Mesenchymal stem cell (in vitro differentiated cells and primary cell): Measurements from ENCODE around the gene IL37.

Source experiments
- DNase-seq: peaks from one replicate; pipeline ENCODE4 v3.0.0-alpha.2; 2013
- H2AFZ ChIP-seq: one replicate; pipeline ENCODE4 v1.6.1; 2013; ENCODE audit warnings: low read depth, mild to moderate bottlenecking, control low read depth, inconsistent platforms, low read length, moderate library complexity
- H2AK5ac ChIP-seq: 2 replicates; pipeline ENCODE4 v1.6.1; 2013; ENCODE audit warnings: low read length, moderate library complexity, mild to moderate bottlenecking, inconsistent platforms; ENCODE audit not compliant: severe bottlenecking
- H2BK120ac ChIP-seq: one replicate; pipeline ENCODE4 v1.6.1; 2013; ENCODE audit warnings: low read depth, mild to moderate bottlenecking, inconsistent platforms, low read length, moderate library complexity
- H2BK12ac ChIP-seq, 2 experiments: one replicate each; pipeline ENCODE4 v1.6.1; 2013; ENCODE audit warnings: inconsistent platforms in 2 of 2, low read length in 2 of 2, mild to moderate bottlenecking in 2 of 2, moderate library complexity in 2 of 2, control low read depth in 1 of 2
- H2BK15ac ChIP-seq: one replicate; pipeline ENCODE4 v1.6.1; 2013; ENCODE audit warnings: mild to moderate bottlenecking, low read depth, inconsistent platforms; ENCODE audit not compliant: poor library complexity, severe bottlenecking
- H2BK5ac ChIP-seq: 2 replicates; pipeline ENCODE4 v1.6.1; 2013; ENCODE audit warnings: low read depth, mild to moderate bottlenecking, low read length, control low read depth, inconsistent platforms; ENCODE audit not compliant: poor library complexity, severe bottlenecking
- H3K14ac ChIP-seq, 2 experiments: one replicate each; pipeline ENCODE4 v1.6.1; 2013; ENCODE audit warnings: inconsistent platforms in 2 of 2, low read length in 2 of 2, control low read depth in 1 of 2, mild to moderate bottlenecking in 1 of 2, moderate library complexity in 1 of 2
- H3K18ac ChIP-seq, 2 experiments: one replicate each; pipeline ENCODE4 v1.6.1; 2013; ENCODE audit warnings: inconsistent platforms in 2 of 2, low read length in 2 of 2, control low read depth in 1 of 2, low read depth in 1 of 2, mild to moderate bottlenecking in 1 of 2
- H3K23ac ChIP-seq, 2 experiments: one replicate each; pipeline ENCODE4 v1.6.1; 2013; ENCODE audit warnings: inconsistent platforms in 2 of 2, low read length in 2 of 2, mild to moderate bottlenecking in 2 of 2, moderate library complexity in 2 of 2, control low read depth in 1 of 2
- H3K27ac ChIP-seq: 2 replicates; pipeline ENCODE4 v1.5.1; 2013; ENCODE audit warnings: mild to moderate bottlenecking, moderate library complexity, low read length, control low read depth, inconsistent platforms; ENCODE audit not compliant: poor library complexity, severe bottlenecking
- H3K27me3 ChIP-seq, 2 experiments: 2 replicates each; pipeline versions ENCODE4 v1.6.1 to v1.7.0; 2013; ENCODE audit warnings: low read length in 2 of 2, mild to moderate bottlenecking in 2 of 2, moderate library complexity in 2 of 2, control low read depth in 1 of 2, inconsistent platforms in 1 of 2; ENCODE audit not compliant: control insufficient read depth in 1 of 2, insufficient read depth in 1 of 2
- H3K36me3 ChIP-seq, 2 experiments: 2 replicates each; pipeline versions ENCODE4 v1.6.1 to v1.7.0; 2013; ENCODE audit warnings: low read length in 2 of 2, control low read depth in 1 of 2, inconsistent platforms in 1 of 2, low read depth in 1 of 2, mild to moderate bottlenecking in 1 of 2; ENCODE audit not compliant: insufficient read depth in 2 of 2, control insufficient read depth in 1 of 2
- H3K4ac ChIP-seq, 2 experiments: one replicate each; pipeline ENCODE4 v1.6.1; 2013; ENCODE audit warnings: inconsistent platforms in 2 of 2, low read length in 2 of 2, mild to moderate bottlenecking in 2 of 2, moderate library complexity in 2 of 2, control low read depth in 1 of 2, low read depth in 1 of 2
- H3K4me1 ChIP-seq: 2 replicates; pipeline ENCODE4 v1.6.1; 2013; ENCODE audit warnings: low read depth, low read length, control low read depth; ENCODE audit not compliant: control insufficient read depth, insufficient read depth
- H3K4me2 ChIP-seq: 2 replicates; pipeline ENCODE4 v1.6.1; 2013; ENCODE audit warnings: low read length, mild to moderate bottlenecking, inconsistent platforms; ENCODE audit not compliant: poor library complexity, severe bottlenecking
- H3K4me3 ChIP-seq, 2 experiments: 2 replicates each; pipeline versions ENCODE4 v1.5.1 to v1.7.0; 2013; ENCODE audit warnings: low read length in 2 of 2, mild to moderate bottlenecking in 2 of 2, control low read depth in 1 of 2, low read depth in 1 of 2; ENCODE audit not compliant: insufficient read depth in 1 of 2
- H3K79me1 ChIP-seq: replicated peaks from 2 replicates; pipeline ENCODE4 v1.6.1; 2013; ENCODE audit warnings: mild to moderate bottlenecking, control low read depth, low read length, inconsistent platforms; ENCODE audit not compliant: poor library complexity, severe bottlenecking
- H3K9ac ChIP-seq: 2 replicates; pipeline ENCODE4 v1.7.0; 2013; ENCODE audit warnings: mild to moderate bottlenecking, low read length, moderate library complexity
- H3K9me3 ChIP-seq: 2 replicates; pipeline ENCODE4 v1.7.0; 2013; ENCODE audit warnings: mild to moderate bottlenecking, low read length; ENCODE audit not compliant: control insufficient read depth
- H4K8ac ChIP-seq: one replicate; pipeline ENCODE4 v1.6.1; 2013; ENCODE audit warnings: inconsistent platforms, mild to moderate bottlenecking, low read length, moderate library complexity
- H4K91ac ChIP-seq: one replicate; pipeline ENCODE4 v1.6.1; 2013; ENCODE audit warnings: mild to moderate bottlenecking, low read length, inconsistent platforms
- WGBS: methylation state at CpG from one replicate; pipeline ENCODE4 v1.1.7; 2013; ENCODE audit warnings: mixed read lengths; 5-methylcytosine and 5-hydroxymethylcytosine counted together

Gene IL37

GRCh38 chr2:112881217-112881985 lies 29.6 kb upstream of the IL37 start:
- Histone ChIP-seq H2AK5ac (no peak overlapping the region), H3K18ac (peak overlapping the region; percentile 75 to 86), H2BK5ac (no peak overlapping the region), H3K27me3 (no peaks in the 10 kb centered on the region), H2BK120ac (no peak overlapping the region), H4K91ac (peak overlapping the region; percentile 6), H3K14ac (no peak overlapping the region), H3K9ac (peak overlapping the region; percentile 43), H3K23ac (no peak overlapping the region), H3K9me3 (no peaks in the 10 kb centered on the region), H3K4me1 (peaks cover 11% of the 10 kb centered on the region), H3K27ac (peak overlapping the region; percentile 43), H3K4me2 (no peak overlapping the region), H2BK15ac (no peak overlapping the region), H4K8ac (peak overlapping the region; percentile 43), H3K36me3 (no peaks in the 10 kb centered on the region), H3K79me1 (no peaks in the 10 kb centered on the region), H2AFZ (no peak overlapping the region), H3K4ac (no peak overlapping the region), H3K4me3 (no peak overlapping the region), H2BK12ac (peak overlapping the region in 1 of 2 experiments; percentile 80)
- peak; percentile 89 for DNase-seq
- WGBS: 27% methylated on average over 3 of the region's 5 CpGs

DNA sequence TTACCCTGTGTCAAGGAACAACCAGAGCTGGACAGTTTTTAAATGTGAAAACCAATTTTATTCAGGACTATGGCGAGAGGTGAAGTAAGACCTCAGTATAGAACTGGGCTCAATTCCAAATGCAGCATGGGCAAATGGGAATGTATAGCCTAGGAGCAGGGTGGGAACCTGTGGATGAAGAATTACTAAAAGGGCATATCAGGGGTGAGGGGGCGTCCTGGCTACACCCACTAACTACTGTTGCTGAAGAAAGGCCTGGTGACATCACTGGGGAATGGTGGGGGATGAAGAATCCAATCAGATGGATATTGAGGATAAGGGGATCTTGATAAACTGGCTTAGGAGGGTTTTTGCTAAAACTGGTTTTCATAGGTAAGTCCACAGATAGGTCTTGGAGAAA lies 27.3 kb upstream of the IL37 start:
- Histone ChIP-seq H4K8ac (no peak overlapping the region), H2BK15ac (no peak overlapping the region), H3K9ac (no peak overlapping the region), H3K4me2 (no peak overlapping the region), H3K27ac (no peak overlapping the region), H2BK5ac (no peak overlapping the region), H3K4me3 (no peak overlapping the region), H3K9me3 (no peaks in the 10 kb centered on the region), H3K4ac (peak overlapping the region in 1 of 2 experiments; percentile 84), H3K36me3 (no peaks in the 10 kb centered on the region), H2AK5ac (no peak overlapping the region), H3K18ac (no peak overlapping the region), H3K4me1 (peaks cover 8% of the 10 kb centered on the region), H3K27me3 (no peaks in the 10 kb centered on the region), H2AFZ (no peak overlapping the region), H2BK120ac (no peak overlapping the region), H2BK12ac (peak overlapping the region in 1 of 2 experiments; percentile 98), H3K14ac (no peak overlapping the region), H4K91ac (no peak overlapping the region), H3K23ac (no peak overlapping the region), H3K79me1 (no peaks in the 10 kb centered on the region)
- WGBS: 93% methylated on average over 2 of the region's 2 CpGs
- DNase-seq: no peak

- Histone ChIP-seq H3K79me1 (no peaks in the 10 kb centered on the region), H4K8ac (no peak overlapping the region), H3K36me3 (no peaks in the 10 kb centered on the region), H2AK5ac (no peak overlapping the region), H3K4me2 (no peak overlapping the region), H3K18ac (peak overlapping the region; percentile 24 to 64), H2BK5ac (no peak overlapping the region), H2BK12ac (peak overlapping the region in 1 of 2 experiments; percentile 39), H3K27ac (no peak overlapping the region), H3K27me3 (no peaks in the 10 kb centered on the region), H3K9me3 (no peaks in the 10 kb centered on the region), H3K14ac (no peak overlapping the region), H2AFZ (no peak overlapping the region), H3K4me3 (no peak overlapping the region), H2BK15ac (no peak overlapping the region), H3K4me1 (peaks cover 8% of the 10 kb centered on the region), H2BK120ac (no peak overlapping the region), H4K91ac (no peak overlapping the region), H3K4ac (peak overlapping the region in 1 of 2 experiments; percentile 19), H3K23ac (no peak overlapping the region), H3K9ac (no peak overlapping the region)
- WGBS: 69% methylated on average over 5 of the region's 6 CpGs
- DNase-seq: no peak
These were observed 26.0 kb upstream of the IL37 start for GRCh38 chr2:112884869-112885505.

GRCh38 chr2:112885506-112885902 lies 25.5 kb upstream of the IL37 start:
- no peak overlapping the region for H3K23ac ChIP-seq
- no peaks in the 10 kb centered on the region for H3K79me1 ChIP-seq
- peak; percentile 42 for DNase-seq
- WGBS: 80% methylated on average over 2 of the region's 4 CpGs
- H2AFZ ChIP-seq: no peak overlapping the region
- H3K14ac ChIP-seq: no peak overlapping the region
- H2BK12ac ChIP-seq: no peak overlapping the region
- no peak overlapping the region for H2BK5ac ChIP-seq
- H3K9me3 ChIP-seq: no peaks in the 10 kb centered on the region
- H3K4me2 ChIP-seq: no peak overlapping the region
- no peak overlapping the region for H3K4ac ChIP-seq
- H2BK15ac ChIP-seq: no peak overlapping the region
- no peaks in the 10 kb centered on the region for H3K36me3 ChIP-seq
- H3K4me1 ChIP-seq: peaks cover 4% of the 10 kb centered on the region
- no peak overlapping the region for H3K18ac ChIP-seq
- no peaks in the 10 kb centered on the region for H3K27me3 ChIP-seq
- no peak overlapping the region for H3K9ac ChIP-seq
- H3K4me3 ChIP-seq: no peak overlapping the region
- no peak overlapping the region for H2AK5ac ChIP-seq
- no peak overlapping the region for H4K8ac ChIP-seq
- no peak overlapping the region for H2BK120ac ChIP-seq
- no peak overlapping the region for H3K27ac ChIP-seq
- no peak overlapping the region for H4K91ac ChIP-seq
